ENCODE measurements around the gene PGM2.

PGM2 gene

DNA sequence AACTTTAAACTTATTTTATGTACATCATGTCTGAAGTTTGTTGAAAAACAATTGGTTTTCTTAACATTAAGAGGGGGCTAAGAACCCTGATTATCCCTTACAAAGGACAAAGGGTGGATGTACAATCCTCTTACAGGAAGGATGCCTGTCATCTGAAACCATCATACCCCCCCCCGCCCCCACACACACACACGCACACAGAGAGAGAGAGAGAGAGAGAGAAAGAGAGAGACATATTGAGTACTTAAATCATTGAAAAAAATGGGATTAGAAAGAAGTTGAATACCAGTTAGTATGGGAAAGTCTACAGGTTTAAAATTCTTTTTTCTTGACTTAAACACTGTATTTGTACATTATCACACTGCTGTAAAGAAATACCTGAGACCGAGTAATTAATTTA is 10.9 kb upstream of the PGM2 start:
- TF ChIP-seq FOXP2 (optimal IDR thresholded peaks at IDR 0.05; ENCODE audit: borderline replicate concordance, extremely low read depth, extremely low read length, insufficient read depth) (no peak), TAF1 (IDR thresholded peaks at IDR 0.05; ENCODE audit: borderline replicate concordance, insufficient read depth, low read length) (no peak), REST (IDR thresholded peaks at IDR 0.05; ENCODE audit: insufficient read depth in 1 of 2, low read depth in 2 of 2, low read length in 2 of 2) (no peak), SIN3A (IDR thresholded peaks at IDR 0.05; ENCODE audit: borderline replicate concordance, insufficient read depth, low read length) (no peak), POLR2AphosphoS5 (IDR thresholded peaks at IDR 0.05; ENCODE audit: low read depth, low read length) (no peak)

GRCh38 chr4:37816006-37816405 is 10.5 kb upstream of the PGM2 start:
- TF ChIP-seq TAF1 (IDR thresholded peaks at IDR 0.05; ENCODE audit: borderline replicate concordance, insufficient read depth, low read length) = no peak
- TF ChIP-seq SIN3A (IDR thresholded peaks at IDR 0.05; ENCODE audit: borderline replicate concordance, insufficient read depth, low read length) = no peak
- no peak for TF ChIP-seq FOXP2 (optimal IDR thresholded peaks at IDR 0.05; ENCODE audit: borderline replicate concordance, extremely low read depth, extremely low read length, insufficient read depth)
- no peak for TF ChIP-seq REST (IDR thresholded peaks at IDR 0.05; ENCODE audit: insufficient read depth in 1 of 2, low read depth in 2 of 2, low read length in 2 of 2)
- TF ChIP-seq POLR2AphosphoS5 (IDR thresholded peaks at IDR 0.05; ENCODE audit: low read depth, low read length) = no peak

- TF ChIP-seq SIN3A (IDR thresholded peaks at IDR 0.05; ENCODE audit: borderline replicate concordance, insufficient read depth, low read length) (no peak), FOXP2 (optimal IDR thresholded peaks at IDR 0.05; ENCODE audit: borderline replicate concordance, extremely low read depth, extremely low read length, insufficient read depth) (no peak), REST (IDR thresholded peaks at IDR 0.05; ENCODE audit: insufficient read depth in 1 of 2, low read depth in 2 of 2, low read length in 2 of 2) (no peak), POLR2AphosphoS5 (IDR thresholded peaks at IDR 0.05; ENCODE audit: low read depth, low read length) (no peak), TAF1 (IDR thresholded peaks at IDR 0.05; ENCODE audit: borderline replicate concordance, insufficient read depth, low read length) (no peak)
These were observed 9.8 kb upstream of the PGM2 start for GRCh38 chr4:37816719-37817118.

DNA sequence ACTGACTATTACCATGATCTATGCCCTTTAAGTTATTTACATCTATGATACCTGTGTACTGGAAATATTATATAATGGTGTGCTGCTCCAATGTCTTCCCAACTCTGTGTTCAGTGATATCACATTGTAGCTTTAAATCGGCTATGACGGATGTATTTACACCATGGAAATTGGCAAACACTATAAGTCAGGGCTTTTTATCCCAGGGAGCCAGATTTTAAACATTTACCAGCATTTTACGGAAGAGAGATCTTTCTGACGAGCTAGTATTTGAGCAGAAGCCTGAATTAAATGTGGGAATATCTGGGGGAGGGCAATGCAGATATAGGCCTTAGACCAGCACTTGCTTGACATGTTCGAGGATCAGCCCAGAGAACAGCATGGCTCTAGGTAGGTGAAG is 7.7 kb upstream of the PGM2 start:
- TF ChIP-seq REST (IDR thresholded peaks at IDR 0.05; ENCODE audit: insufficient read depth in 1 of 2, low read depth in 2 of 2, low read length in 2 of 2) = no peak

- TF ChIP-seq FOXP2 (optimal IDR thresholded peaks at IDR 0.05; ENCODE audit: borderline replicate concordance, extremely low read depth, extremely low read length, insufficient read depth) (no peak), POLR2AphosphoS5 (IDR thresholded peaks at IDR 0.05; ENCODE audit: low read depth, low read length) (no peak), SIN3A (IDR thresholded peaks at IDR 0.05; ENCODE audit: borderline replicate concordance, insufficient read depth, low read length) (no peak)
These were observed 4.4 kb upstream of the PGM2 start for GRCh38 chr4:37821953-37822605.

Measured in PFSK-1 (cell line).